CD8-positive, alpha-beta memory T cell (primary cell): ENCODE data around the gene FBXL13. TPM values are rescaled to one million over a fixed set of nuclear protein-coding genes. Genes with fewer than 3 reads are reported as not detected.
"Not testable (repeated sequence)": the region's sequence is repeated elsewhere in the genome, so short reads cannot be mapped to it uniquely, and the experiment has no call there.

Source experiments
- CTCF ChIA-PET: fragments of 350-600 bp; sonication (Branson Sonifier 250); formaldehyde crosslinking; loops from one replicate; lab custom pipeline; 2021; ENCODE audit warnings: antibody characterized with exemption; lab: Charles Lee
- POLR2A ChIA-PET: fragments of 350-600 bp; sonication (Branson Sonifier 250); formaldehyde crosslinking; loops from one replicate; lab custom pipeline; 2021; ENCODE audit warnings: antibody characterized with exemption; lab: Charles Lee
- DNase-seq, 5 donors: peaks; one replicate each; pipeline versions ENCODE4 v3.0.0 to v3.0.0-alpha.2; 2020 to 2022; ENCODE audit warnings: mixed read lengths in 1 of 5
- H3K27ac ChIP-seq: one replicate; pipeline ENCODE4 v1.7.0; 2013; ENCODE audit warnings: low read depth, mild to moderate bottlenecking, low read length, moderate library complexity
- H3K27me3 ChIP-seq: 2 replicates; pipeline ENCODE4 v1.7.0; 2013; ENCODE audit warnings: low read length, mild to moderate bottlenecking; ENCODE audit not compliant: insufficient read depth, poor library complexity, severe bottlenecking
- H3K36me3 ChIP-seq: 2 replicates; pipeline ENCODE4 v1.7.0; 2013; ENCODE audit warnings: mild to moderate bottlenecking, low read length, moderate library complexity; ENCODE audit not compliant: insufficient read depth
- H3K4me1 ChIP-seq: 2 replicates; pipeline ENCODE4 v1.7.0; 2013; ENCODE audit warnings: mild to moderate bottlenecking, low read length, moderate library complexity; ENCODE audit not compliant: insufficient read depth
- H3K4me3 ChIP-seq: 2 replicates; pipeline ENCODE4 v1.7.0; 2013; ENCODE audit warnings: mild to moderate bottlenecking, low read length
- H3K9me3 ChIP-seq: 2 replicates; pipeline ENCODE4 v1.7.0; 2013; ENCODE audit warnings: mild to moderate bottlenecking, low read length
- H3K27ac Mint-ChIP-seq, 8 donors: one replicate each; pipeline ENCODE4 v1.8.0; 2020 to 2021; ENCODE audit warnings: mixed read lengths in 8 of 8, mild to moderate bottlenecking in 6 of 8, inconsistent platforms in 3 of 8, moderate library complexity in 3 of 8
- H3K27me3 Mint-ChIP-seq, 2 donors: one replicate each; pipeline ENCODE4 v1.8.0; 2020 to 2021; ENCODE audit warnings: mixed read lengths in 2 of 2, mild to moderate bottlenecking in 1 of 2, moderate library complexity in 1 of 2
- H3K36me3 Mint-ChIP-seq, 3 donors: one replicate each; pipeline ENCODE4 v1.8.0; 2020 to 2021; ENCODE audit warnings: mixed read lengths in 3 of 3, inconsistent platforms in 1 of 3, mild to moderate bottlenecking in 1 of 3
- H3K4me1 Mint-ChIP-seq, 3 donors: one replicate each; pipeline ENCODE4 v1.8.0; 2020 to 2021; ENCODE audit warnings: mixed read lengths in 3 of 3, inconsistent platforms in 1 of 3, mild to moderate bottlenecking in 1 of 3
- H3K4me3 Mint-ChIP-seq, 7 donors: one replicate each; pipeline ENCODE4 v1.8.0; 2020 to 2021; ENCODE audit warnings: mixed read lengths in 7 of 7, mild to moderate bottlenecking in 6 of 7, moderate library complexity in 4 of 7, inconsistent platforms in 2 of 7
- H3K9me3 Mint-ChIP-seq, 5 donors: one replicate each; pipeline ENCODE4 v1.8.0; 2020 to 2022; ENCODE audit warnings: mixed read lengths in 5 of 5, mild to moderate bottlenecking in 3 of 5, moderate library complexity in 2 of 5, inconsistent platforms in 1 of 5
- polyA plus RNA-seq: library from polyadenylated mRNA; unstranded; fragments of 300-500 nt; fragmentation: Illumina TruSeq; gene quantifications from one replicate; pipeline ENCODE4 v1.2.3, GENCODE V29; 2021
- total RNA-seq, 2 experiments: library from RNA; stranded (reverse); gene quantifications; one replicate each; pipeline ENCODE4 v1.2.3, GENCODE V29; 2021

Gene FBXL13
- total and polyA plus RNA-seq, 3 experiments from 2014 or later = 0.43 to 0.66 (median 0.62) TPM

DNA sequence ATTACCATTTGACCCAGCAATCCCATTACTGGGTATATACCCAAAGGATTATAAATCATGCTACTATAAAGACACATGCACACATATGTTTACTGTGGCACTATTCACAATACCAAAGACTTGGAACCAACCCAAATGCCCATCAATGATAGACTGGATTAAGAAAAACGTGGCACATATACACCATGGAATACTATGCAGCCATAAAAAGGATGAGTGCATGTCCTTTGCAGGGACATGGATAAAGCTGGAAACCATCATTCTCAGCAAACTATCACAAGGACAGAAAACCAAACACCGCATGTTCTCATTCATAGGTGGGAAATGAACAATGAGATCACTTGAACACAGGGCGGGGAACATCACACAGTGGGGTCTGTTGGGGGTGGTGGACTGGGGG is 116.6 kb downstream of the FBXL13 start:
- H3K4me1 Mint-ChIP-seq, H3K4me3 ChIP-seq, DNase-seq, POLR2A ChIA-PET, H3K4me1 ChIP-seq, H3K27ac ChIP-seq, H3K9me3 ChIP-seq, H3K4me3 Mint-ChIP-seq, CTCF ChIA-PET, H3K27ac Mint-ChIP-seq, H3K27me3 ChIP-seq, H3K36me3 ChIP-seq: not testable (repeated sequence)
- peaks cover 0 to 22% (median 0%) of the 10 kb centered on the region in 3 donors for H3K36me3 Mint-ChIP-seq
- peaks cover 2 to 13% of the 10 kb centered on the region in 2 donors for H3K27me3 Mint-ChIP-seq
- H3K9me3 Mint-ChIP-seq = peaks cover 0 to 37% (median 24%) of the 10 kb centered on the region in 5 donors

DNA sequence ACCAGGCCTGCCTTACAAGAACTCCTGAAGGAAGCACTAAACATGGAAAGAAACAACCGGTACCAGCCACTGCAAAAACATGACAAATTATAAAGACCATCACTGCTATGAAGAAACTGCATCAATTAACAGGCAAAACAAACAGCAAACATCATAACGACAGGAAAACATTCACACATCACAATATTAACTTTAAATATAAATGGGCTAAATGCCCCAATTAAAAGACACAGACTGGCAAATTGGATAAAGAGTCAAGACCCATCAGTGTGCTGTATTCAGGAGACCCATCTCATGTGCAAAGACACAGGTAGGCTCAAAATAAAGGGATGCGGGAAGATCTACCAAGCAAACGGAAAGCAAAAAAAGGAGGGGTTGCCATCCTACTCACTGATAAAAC is 120.2 kb downstream of the FBXL13 start:
- H3K4me3 Mint-ChIP-seq, H3K36me3 ChIP-seq, DNase-seq, H3K4me3 ChIP-seq, H3K27ac ChIP-seq, H3K9me3 ChIP-seq, H3K4me1 ChIP-seq, CTCF ChIA-PET, H3K27me3 ChIP-seq, H3K4me1 Mint-ChIP-seq, POLR2A ChIA-PET, H3K27ac Mint-ChIP-seq: not testable (repeated sequence)
- Mint-ChIP-seq H3K9me3 (peaks cover 3 to 41% (median 28%) of the 10 kb centered on the region in 5 donors), H3K27me3 (peaks cover 2 to 24% of the 10 kb centered on the region in 2 donors), H3K36me3 (peaks cover 0 to 26% (median 1%) of the 10 kb centered on the region in 3 donors)

DNA sequence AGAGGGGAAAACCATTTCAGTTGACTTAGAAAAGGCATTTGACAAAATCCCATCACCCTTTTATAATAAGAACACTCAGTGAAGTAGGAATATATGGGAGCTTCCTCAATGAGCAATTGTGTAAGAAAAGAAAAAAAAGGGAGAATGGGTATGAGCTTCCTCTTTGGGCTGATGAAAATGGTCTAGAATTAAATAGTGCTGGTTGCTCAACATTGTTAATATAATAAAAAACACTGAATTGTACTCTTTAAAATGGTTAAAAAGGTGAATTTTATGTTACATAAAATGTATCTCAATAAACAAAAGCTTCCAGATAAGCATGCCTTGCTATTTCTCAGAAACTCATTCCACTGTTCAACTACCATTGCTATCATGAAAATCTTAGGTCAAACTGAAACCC is 121.2 kb downstream of the FBXL13 start:
- Histone ChIP-seq H3K27me3 (no peaks in the 10 kb centered on the region), H3K36me3 (no peaks in the 10 kb centered on the region), H3K9me3 (no peaks in the 10 kb centered on the region), H3K4me1 (no peaks in the 10 kb centered on the region), H3K4me3 (no peak overlapping the region), H3K27ac (no peak overlapping the region)
- Mint-ChIP-seq H3K27me3 (peaks cover 2 to 28% of the 10 kb centered on the region in 2 donors), H3K4me1 (no peaks in the 10 kb centered on the region), H3K9me3 (peaks cover 3 to 41% (median 28%) of the 10 kb centered on the region in 5 donors), H3K36me3 (peaks cover 0 to 26% (median 1%) of the 10 kb centered on the region in 3 donors), H3K27ac (no peak overlapping the region), H3K4me3 (no peak overlapping the region)
- CTCF ChIA-PET = no interaction called here
- DNase-seq = no peak
- POLR2A ChIA-PET = no interaction called here

DNA sequence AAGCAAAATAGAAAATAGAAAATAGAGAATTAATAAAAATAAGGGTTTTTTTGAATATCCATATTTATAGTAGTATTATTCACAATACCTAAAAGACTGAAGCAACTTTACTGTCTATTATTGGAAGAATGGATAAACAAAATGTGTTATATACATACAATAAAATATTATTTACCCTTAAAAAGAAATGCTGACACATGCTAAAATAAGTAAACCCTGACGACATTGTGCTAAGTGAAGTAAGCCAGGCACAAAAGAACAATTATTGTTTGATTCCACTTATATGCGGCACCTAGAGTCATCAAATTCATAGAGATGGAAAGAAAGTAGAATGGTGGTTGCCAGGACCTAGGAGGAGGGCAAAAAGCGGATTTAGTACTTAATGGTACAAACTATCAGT is 122.8 kb downstream of the FBXL13 start:
- Mint-ChIP-seq H3K4me1 (no peaks in the 10 kb centered on the region), H3K36me3 (peaks cover 0 to 24% (median 1%) of the 10 kb centered on the region in 3 donors), H3K4me3 (no peak overlapping the region), H3K27me3 (peaks cover 5 to 27% of the 10 kb centered on the region in 2 donors), H3K27ac (no peak overlapping the region), H3K9me3 (peaks cover 3 to 32% (median 26%) of the 10 kb centered on the region in 5 donors)
- Histone ChIP-seq H3K36me3 (no peaks in the 10 kb centered on the region), H3K4me1 (no peaks in the 10 kb centered on the region), H3K4me3 (no peak overlapping the region), H3K9me3 (no peaks in the 10 kb centered on the region), H3K27me3 (peaks cover 4% of the 10 kb centered on the region), H3K27ac (no peak overlapping the region)
- DNase-seq = no peak
- CTCF ChIA-PET = no interaction called here
- POLR2A ChIA-PET = no interaction called here

DNA sequence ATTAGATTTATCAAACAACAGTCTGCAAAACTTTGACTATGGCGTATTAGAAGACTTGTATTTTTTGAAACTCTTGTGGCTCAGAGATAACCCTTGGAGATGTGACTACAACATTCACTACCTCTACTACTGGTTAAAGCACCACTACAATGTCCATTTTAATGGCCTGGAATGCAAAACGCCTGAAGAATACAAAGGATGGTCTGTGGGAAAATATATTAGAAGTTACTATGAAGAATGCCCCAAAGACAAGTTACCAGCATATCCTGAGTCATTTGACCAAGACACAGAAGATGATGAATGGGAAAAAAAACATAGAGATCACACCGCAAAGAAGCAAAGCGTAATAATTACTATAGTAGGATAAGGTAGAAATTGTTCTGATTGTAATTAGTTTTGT is 130.4 kb downstream of the FBXL13 start:
- Mint-ChIP-seq H3K4me3 (no peak overlapping the region), H3K4me1 (peaks cover 0 to 2% (median 0%) of the 10 kb centered on the region in 3 donors), H3K27ac (no peak overlapping the region), H3K9me3 (no peaks in the 10 kb centered on the region), H3K27me3 (peaks cover 3 to 10% of the 10 kb centered on the region in 2 donors), H3K36me3 (no peaks in the 10 kb centered on the region)
- Histone ChIP-seq H3K4me1 (no peaks in the 10 kb centered on the region), H3K9me3 (no peaks in the 10 kb centered on the region), H3K27ac (no peak overlapping the region), H3K27me3 (peaks cover 4% of the 10 kb centered on the region), H3K36me3 (no peaks in the 10 kb centered on the region), H3K4me3 (no peak overlapping the region)
- DNase-seq = no peak
- ChIA-PET CTCF (no interaction called here), POLR2A (no interaction called here)

DNA sequence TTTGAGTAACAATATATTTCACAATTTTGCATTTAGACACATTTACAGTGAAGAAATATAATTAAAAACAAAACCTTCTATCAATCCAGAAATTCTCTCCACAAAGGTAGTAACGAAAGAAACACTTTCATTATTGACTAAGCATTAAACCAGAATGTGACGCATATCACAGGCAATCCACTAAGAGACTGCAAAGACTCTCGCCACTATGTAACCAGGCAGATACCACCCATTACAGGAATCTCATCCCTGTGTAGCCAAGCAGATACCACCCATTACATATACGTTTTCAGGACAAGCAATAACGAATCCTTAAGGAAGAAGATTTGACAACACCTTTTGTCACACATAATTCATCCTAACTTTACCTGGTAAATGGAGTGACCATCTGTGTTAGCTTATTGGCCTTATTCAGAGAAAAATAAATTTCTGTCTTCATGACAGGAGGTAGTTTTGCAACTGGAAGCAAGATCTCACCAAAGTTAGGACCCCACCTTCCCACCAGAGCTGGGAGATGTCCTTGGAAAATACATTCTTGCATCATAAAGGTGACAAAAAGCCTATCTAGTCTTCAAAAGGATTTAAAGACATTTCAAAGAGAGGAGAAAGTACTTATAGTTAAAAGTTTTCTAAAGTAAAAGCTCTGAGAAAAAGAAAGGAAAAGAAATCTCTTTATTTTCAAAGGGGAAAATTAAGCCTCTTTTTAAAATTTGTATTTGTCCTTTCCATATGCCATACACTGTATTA is 131.0 kb downstream of the FBXL13 start:
- H3K27me3 ChIP-seq = peaks cover 4% of the 10 kb centered on the region
- peaks cover 3 to 6% of the 10 kb centered on the region in 2 donors for H3K27me3 Mint-ChIP-seq
- DNase-seq = no peak
- H3K36me3 ChIP-seq = no peaks in the 10 kb centered on the region
- no peaks in the 10 kb centered on the region for H3K36me3 Mint-ChIP-seq
- ChIA-PET POLR2A (no interaction called here), CTCF (no interaction called here)
- H3K4me3 ChIP-seq = no peak overlapping the region
- no peak overlapping the region for H3K27ac ChIP-seq
- peaks cover 0 to 2% (median 0%) of the 10 kb centered on the region in 3 donors for H3K4me1 Mint-ChIP-seq
- H3K9me3 Mint-ChIP-seq = no peaks in the 10 kb centered on the region
- no peaks in the 10 kb centered on the region for H3K4me1 ChIP-seq
- H3K27ac Mint-ChIP-seq = no peak overlapping the region
- H3K4me3 Mint-ChIP-seq = no peak overlapping the region
- H3K9me3 ChIP-seq = no peaks in the 10 kb centered on the region

DNA sequence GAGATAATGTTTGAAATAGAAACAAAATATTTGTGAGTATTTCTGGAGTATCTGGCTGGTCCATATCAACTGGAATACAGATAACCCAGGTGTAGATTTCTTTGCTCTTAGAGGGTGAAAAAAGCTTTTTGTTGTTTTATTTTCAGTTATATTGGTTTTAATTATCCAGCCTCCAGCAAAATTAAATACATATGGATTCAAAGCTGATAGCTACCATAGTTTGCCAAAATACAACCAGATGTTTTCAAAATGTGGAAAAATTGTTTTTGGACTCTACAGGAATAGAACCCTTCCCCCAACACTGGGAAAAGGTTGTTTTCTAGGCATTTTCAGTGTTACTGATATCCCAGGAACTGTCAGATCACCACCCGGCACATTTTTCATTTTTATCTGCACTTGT is 131.7 kb downstream of the FBXL13 start:
- Histone ChIP-seq H3K27me3 (peaks cover 4% of the 10 kb centered on the region), H3K4me3 (no peak overlapping the region), H3K4me1 (no peaks in the 10 kb centered on the region), H3K36me3 (no peaks in the 10 kb centered on the region), H3K9me3 (no peaks in the 10 kb centered on the region), H3K27ac (no peak overlapping the region)
- no peaks in the 10 kb centered on the region for H3K9me3 Mint-ChIP-seq
- POLR2A ChIA-PET = no interaction called here
- H3K4me3 Mint-ChIP-seq = no peak overlapping the region
- H3K27ac Mint-ChIP-seq = no peak overlapping the region
- CTCF ChIA-PET = no interaction called here
- H3K36me3 Mint-ChIP-seq = no peaks in the 10 kb centered on the region
- no peak for DNase-seq
- peaks cover 0 to 6% of the 10 kb centered on the region in 2 donors for H3K27me3 Mint-ChIP-seq
- H3K4me1 Mint-ChIP-seq = peaks cover 0 to 2% (median 0%) of the 10 kb centered on the region in 3 donors

DNA sequence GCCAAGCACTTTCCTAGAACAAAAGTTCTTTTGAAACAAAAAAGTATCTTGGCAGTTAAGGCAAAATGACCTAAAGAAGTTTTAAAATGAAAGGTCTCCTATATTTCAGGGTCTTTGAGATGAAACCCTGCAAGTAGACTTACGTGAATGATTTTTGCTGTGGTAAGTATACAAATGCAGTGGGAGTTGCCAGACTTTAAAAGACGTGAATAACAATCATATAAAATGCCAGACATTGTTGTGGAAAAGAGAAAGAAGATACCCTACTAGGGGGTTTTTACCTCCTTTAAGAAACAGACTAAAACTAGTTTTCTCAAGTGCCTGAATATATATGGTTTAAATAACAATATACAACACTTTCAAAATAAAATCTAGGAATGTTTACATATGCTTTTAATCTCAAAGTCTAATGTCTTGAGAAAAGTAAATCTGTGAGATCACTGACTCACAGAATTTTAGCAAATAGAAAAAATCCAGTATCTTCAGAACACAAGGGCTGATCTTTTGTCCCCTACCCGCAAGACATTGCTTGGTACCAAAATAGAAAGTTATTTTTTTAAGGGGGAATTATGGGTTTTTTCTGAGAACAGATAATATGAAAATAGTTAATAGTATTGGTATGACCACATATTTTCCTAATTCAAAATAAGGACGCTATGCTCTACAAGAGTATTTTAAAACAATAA is 132.3 kb downstream of the FBXL13 start:
- H3K4me1 Mint-ChIP-seq = peaks cover 0 to 2% (median 0%) of the 10 kb centered on the region in 3 donors
- no peak overlapping the region for H3K27ac Mint-ChIP-seq
- H3K27me3 Mint-ChIP-seq = peaks cover 0 to 3% of the 10 kb centered on the region in 2 donors
- no peak overlapping the region for H3K27ac ChIP-seq
- no peak overlapping the region for H3K4me3 ChIP-seq
- ChIA-PET POLR2A (no interaction called here), CTCF (no interaction called here)
- H3K9me3 ChIP-seq = no peaks in the 10 kb centered on the region
- no peaks in the 10 kb centered on the region for H3K36me3 Mint-ChIP-seq
- H3K27me3 ChIP-seq = no peaks in the 10 kb centered on the region
- no peak for DNase-seq
- H3K9me3 Mint-ChIP-seq = no peaks in the 10 kb centered on the region
- H3K4me1 ChIP-seq = no peaks in the 10 kb centered on the region
- H3K4me3 Mint-ChIP-seq = no peak overlapping the region
- H3K36me3 ChIP-seq = no peaks in the 10 kb centered on the region
